ENCODE measurements around the gene DNAJC6. TPM values are rescaled to one million over a fixed set of nuclear protein-coding genes. Genes with fewer than 3 reads are reported as not detected.

Gene DNAJC6
- total RNA-seq, 4 donors from 2014 or later: 0.11 to 1.3 (median 0.34) TPM

GRCh38 chr1:65292861-65293593 lies 16.3 kb upstream of the DNAJC6 start:
- intact Hi-C loops (cut with DNase I): no loop called here
- H3K4me1 ChIP-seq: no peaks in the 10 kb centered on the region
- TF ChIP-seq CTCF (IDR thresholded peaks at IDR 0.05) (no peak), POLR2A (IDR thresholded peaks at IDR 0.05) (no peak)
- 58 to 63% methylated on average over 2 of the region's 2 CpGs for WGBS, 2 donors
- no peaks in the 10 kb centered on the region for H3K9me3 ChIP-seq
- H3K4me3 ChIP-seq: no peak overlapping the region
- H3K27ac ChIP-seq: no peak overlapping the region
- DNase-seq: no peak
- H3K27me3 ChIP-seq: no peaks in the 10 kb centered on the region
- no peaks in the 10 kb centered on the region for H3K36me3 ChIP-seq

- Histone ChIP-seq H3K27ac (no peak overlapping the region), H3K27me3 (no peaks in the 10 kb centered on the region), H3K4me1 (no peaks in the 10 kb centered on the region), H3K4me3 (no peak overlapping the region), H3K9me3 (no peaks in the 10 kb centered on the region), H3K36me3 (no peaks in the 10 kb centered on the region)
- intact Hi-C loops (cut with DNase I): no loop called here
- no peak for DNase-seq
- TF ChIP-seq POLR2A (IDR thresholded peaks at IDR 0.05): no peak
- no peak for TF ChIP-seq CTCF (IDR thresholded peaks at IDR 0.05)
- 66 to 68% methylated on average over 4 of the region's 4 CpGs for WGBS, 2 donors
Observed at GRCh38 chr1:65297706-65298105, 11.6 kb upstream of the DNAJC6 start.

GRCh38 chr1:65299328-65299727 lies 10.0 kb upstream of the DNAJC6 start:
- Histone ChIP-seq H3K27me3 (no peaks in the 10 kb centered on the region), H3K9me3 (no peaks in the 10 kb centered on the region), H3K4me1 (no peaks in the 10 kb centered on the region), H3K36me3 (no peaks in the 10 kb centered on the region), H3K4me3 (no peak overlapping the region), H3K27ac (no peak overlapping the region)
- intact Hi-C loops (cut with DNase I): no loop called here
- DNase-seq: no peak
- WGBS, 2 donors: 42 to 84% methylated on average over 1 of the region's 1 CpG
- TF ChIP-seq CTCF (IDR thresholded peaks at IDR 0.05) (no peak), POLR2A (IDR thresholded peaks at IDR 0.05) (no peak)

DNA sequence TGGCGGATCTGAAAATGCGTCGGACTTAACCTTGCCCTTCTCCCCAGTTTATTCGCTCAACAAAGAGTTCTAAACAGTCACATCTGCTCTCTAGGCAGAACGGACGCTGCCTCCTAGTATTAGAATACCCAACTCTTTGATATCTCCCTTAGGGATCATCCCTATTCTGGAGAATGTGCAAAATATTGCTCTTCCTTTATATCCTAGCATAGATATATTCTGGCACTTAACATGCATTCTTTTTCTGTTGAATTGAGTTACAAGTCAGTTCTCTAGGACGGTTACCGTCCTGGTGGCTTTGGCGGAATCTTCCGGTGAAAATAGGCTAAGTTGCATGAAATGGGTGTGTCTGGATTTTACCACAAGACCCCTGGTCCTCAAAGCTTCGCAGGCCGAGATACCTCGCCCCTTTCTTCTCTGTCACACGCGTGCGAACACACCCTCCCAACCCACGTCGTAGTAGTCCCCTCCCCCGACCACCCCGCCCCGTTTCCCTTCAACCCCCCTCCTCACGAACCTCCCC lies 501 bp upstream of the DNAJC6 start:
- Histone ChIP-seq H3K9me3 (no peaks in the 10 kb centered on the region), H3K36me3 (no peaks in the 10 kb centered on the region), H3K27ac (no peak overlapping the region), H3K27me3 (peaks cover 0 to 56% (median 0%) of the 10 kb centered on the region in 4 donors), H3K4me3 (peak overlapping the region; percentile 9 to 60 (median 38)), H3K4me1 (peaks cover 2 to 19% (median 5%) of the 10 kb centered on the region in 3 donors)
- 16 to 24% methylated on average over 14 to 15 of the region's 22 CpGs for WGBS, 2 donors
- intact Hi-C loops (cut with DNase I): no loop called here
- TF ChIP-seq CTCF (IDR thresholded peaks at IDR 0.05) (no peak), POLR2A (IDR thresholded peaks at IDR 0.05) (no peak)
- no peak for DNase-seq

GRCh38 chr1:65310078-65310587 lies 790 bp downstream of the DNAJC6 start:
- intact Hi-C loops (cut with DNase I): no loop called here
- 7 to 12% methylated on average over 5 to 8 of the region's 12 CpGs for WGBS, 2 donors
- Histone ChIP-seq H3K4me1 (peaks cover 2 to 19% (median 5%) of the 10 kb centered on the region in 3 donors), H3K27me3 (peaks cover 0 to 56% (median 0%) of the 10 kb centered on the region in 4 donors), H3K4me3 (peak overlapping the region in 3 of 4 donors; percentile 33 to 60 (median 43)), H3K36me3 (no peaks in the 10 kb centered on the region), H3K9me3 (no peaks in the 10 kb centered on the region), H3K27ac (no peak overlapping the region)
- DNase-seq: no peak
- TF ChIP-seq POLR2A (IDR thresholded peaks at IDR 0.05) (no peak), CTCF (IDR thresholded peaks at IDR 0.05) (no peak)

Measured in esophagus squamous epithelium (tissue), 5 donors.